Measurements from ENCODE around the gene DOCK2. TPM values are rescaled to one million over a fixed set of nuclear protein-coding genes. Genes with fewer than 3 reads are reported as not detected.

The DOCK2 gene
- total RNA-seq, 1 experiment from 2014 or later = 1.4 TPM

GRCh38 chr5:170010595-170010994 lies 373.5 kb downstream of the DOCK2 start:
- in situ Hi-C loops (cut with HindIII; ENCODE audit: low pct_unique_long_range_greater_than_20kb, low sequenced_read_pairs) (no loop called here), intact Hi-C loops (cut with micrococcal nuclease; ENCODE audit: unreplicated experiment) (no loop called here)
- BruUV-seq (replicated peaks) = no TSS peak
- Histone ChIP-seq H3K4me1 (ENCODE audit: control insufficient read depth, insufficient read depth, low read length) (no peaks in the 10 kb centered on the region), H3K9me3 (ENCODE audit: control insufficient read depth, insufficient read depth, low read depth, low read length) (no peaks in the 10 kb centered on the region), H3K36me3 (ENCODE audit: control insufficient read depth, insufficient read depth, low read length) (no peaks in the 10 kb centered on the region), H3K4me3 (ENCODE audit: low read depth in 2 of 2, low read length in 2 of 2) (no peak overlapping the region), H3K27ac (ENCODE audit: low read length) (no peak overlapping the region), H3K27me3 (ENCODE audit: control insufficient read depth, insufficient read depth, low read length) (no peaks in the 10 kb centered on the region)
- TF ChIP-seq POLR2AphosphoS5 (IDR thresholded peaks at IDR 0.05; ENCODE audit: low read depth, low read length) = no peak
- no peak for TF ChIP-seq SIN3A (IDR thresholded peaks at IDR 0.05; ENCODE audit: borderline replicate concordance, insufficient read depth, low read depth, low read length)
- TF ChIP-seq, protein P1, sequence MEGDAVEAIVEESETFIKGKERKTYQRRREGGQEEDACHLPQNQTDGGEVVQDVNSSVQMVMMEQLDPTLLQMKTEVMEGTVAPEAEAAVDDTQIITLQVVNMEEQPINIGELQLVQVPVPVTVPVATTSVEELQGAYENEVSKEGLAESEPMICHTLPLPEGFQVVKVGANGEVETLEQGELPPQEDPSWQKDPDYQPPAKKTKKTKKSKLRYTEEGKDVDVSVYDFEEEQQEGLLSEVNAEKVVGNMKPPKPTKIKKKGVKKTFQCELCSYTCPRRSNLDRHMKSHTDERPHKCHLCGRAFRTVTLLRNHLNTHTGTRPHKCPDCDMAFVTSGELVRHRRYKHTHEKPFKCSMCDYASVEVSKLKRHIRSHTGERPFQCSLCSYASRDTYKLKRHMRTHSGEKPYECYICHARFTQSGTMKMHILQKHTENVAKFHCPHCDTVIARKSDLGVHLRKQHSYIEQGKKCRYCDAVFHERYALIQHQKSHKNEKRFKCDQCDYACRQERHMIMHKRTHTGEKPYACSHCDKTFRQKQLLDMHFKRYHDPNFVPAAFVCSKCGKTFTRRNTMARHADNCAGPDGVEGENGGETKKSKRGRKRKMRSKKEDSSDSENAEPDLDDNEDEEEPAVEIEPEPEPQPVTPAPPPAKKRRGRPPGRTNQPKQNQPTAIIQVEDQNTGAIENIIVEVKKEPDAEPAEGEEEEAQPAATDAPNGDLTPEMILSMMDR (IDR thresholded peaks at IDR 0.05) = no peak
- no peak for TF ChIP-seq TCF7L2 (IDR thresholded peaks at IDR 0.05; ENCODE audit: low read depth, low read length)
- TF ChIP-seq, protein P2, sequence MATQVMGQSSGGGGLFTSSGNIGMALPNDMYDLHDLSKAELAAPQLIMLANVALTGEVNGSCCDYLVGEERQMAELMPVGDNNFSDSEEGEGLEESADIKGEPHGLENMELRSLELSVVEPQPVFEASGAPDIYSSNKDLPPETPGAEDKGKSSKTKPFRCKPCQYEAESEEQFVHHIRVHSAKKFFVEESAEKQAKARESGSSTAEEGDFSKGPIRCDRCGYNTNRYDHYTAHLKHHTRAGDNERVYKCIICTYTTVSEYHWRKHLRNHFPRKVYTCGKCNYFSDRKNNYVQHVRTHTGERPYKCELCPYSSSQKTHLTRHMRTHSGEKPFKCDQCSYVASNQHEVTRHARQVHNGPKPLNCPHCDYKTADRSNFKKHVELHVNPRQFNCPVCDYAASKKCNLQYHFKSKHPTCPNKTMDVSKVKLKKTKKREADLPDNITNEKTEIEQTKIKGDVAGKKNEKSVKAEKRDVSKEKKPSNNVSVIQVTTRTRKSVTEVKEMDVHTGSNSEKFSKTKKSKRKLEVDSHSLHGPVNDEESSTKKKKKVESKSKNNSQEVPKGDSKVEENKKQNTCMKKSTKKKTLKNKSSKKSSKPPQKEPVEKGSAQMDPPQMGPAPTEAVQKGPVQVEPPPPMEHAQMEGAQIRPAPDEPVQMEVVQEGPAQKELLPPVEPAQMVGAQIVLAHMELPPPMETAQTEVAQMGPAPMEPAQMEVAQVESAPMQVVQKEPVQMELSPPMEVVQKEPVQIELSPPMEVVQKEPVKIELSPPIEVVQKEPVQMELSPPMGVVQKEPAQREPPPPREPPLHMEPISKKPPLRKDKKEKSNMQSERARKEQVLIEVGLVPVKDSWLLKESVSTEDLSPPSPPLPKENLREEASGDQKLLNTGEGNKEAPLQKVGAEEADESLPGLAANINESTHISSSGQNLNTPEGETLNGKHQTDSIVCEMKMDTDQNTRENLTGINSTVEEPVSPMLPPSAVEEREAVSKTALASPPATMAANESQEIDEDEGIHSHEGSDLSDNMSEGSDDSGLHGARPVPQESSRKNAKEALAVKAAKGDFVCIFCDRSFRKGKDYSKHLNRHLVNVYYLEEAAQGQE (IDR thresholded peaks at IDR 0.05; ENCODE audit: insufficient read depth in 1 of 2, low read depth in 2 of 2, low read length in 1 of 2) = no peak
- POLR2A ChIA-PET = no interaction called here
- CTCF ChIA-PET = interaction anchor here (0.6 kb wide), 1 partner anchor 256 kb away, joined by 5 read pairs; no protein-coding TSS in a partner anchor
- DNase-seq (ENCODE audit: low read depth, low spot score) = no peak
- no peak for ATAC-seq

GRCh38 chr5:170011751-170012150 lies 374.7 kb downstream of the DOCK2 start:
- Histone ChIP-seq H3K4me3 (ENCODE audit: low read depth in 2 of 2, low read length in 2 of 2) (no peak overlapping the region), H3K9me3 (ENCODE audit: control insufficient read depth, insufficient read depth, low read depth, low read length) (no peaks in the 10 kb centered on the region), H3K4me1 (ENCODE audit: control insufficient read depth, insufficient read depth, low read length) (no peaks in the 10 kb centered on the region), H3K27ac (ENCODE audit: low read length) (no peak overlapping the region), H3K36me3 (ENCODE audit: control insufficient read depth, insufficient read depth, low read length) (no peaks in the 10 kb centered on the region), H3K27me3 (ENCODE audit: control insufficient read depth, insufficient read depth, low read length) (no peaks in the 10 kb centered on the region)
- intact Hi-C loops (cut with micrococcal nuclease; ENCODE audit: unreplicated experiment) (no loop called here), in situ Hi-C loops (cut with HindIII; ENCODE audit: low pct_unique_long_range_greater_than_20kb, low sequenced_read_pairs) (no loop called here)
- no peak for ATAC-seq
- DNase-seq (ENCODE audit: low read depth, low spot score) = no peak
- TF ChIP-seq, protein P2 (IDR thresholded peaks at IDR 0.05; ENCODE audit: insufficient read depth in 1 of 2, low read depth in 2 of 2, low read length in 1 of 2) = no peak
- TF ChIP-seq SIN3A (IDR thresholded peaks at IDR 0.05; ENCODE audit: borderline replicate concordance, insufficient read depth, low read depth, low read length) (no peak), POLR2AphosphoS5 (IDR thresholded peaks at IDR 0.05; ENCODE audit: low read depth, low read length) (no peak), TCF7L2 (IDR thresholded peaks at IDR 0.05; ENCODE audit: low read depth, low read length) (no peak)
- TF ChIP-seq, protein P1 (IDR thresholded peaks at IDR 0.05) = no peak
- ChIA-PET POLR2A (interaction anchor here (0.6 kb wide), 1 partner anchor 322 kb away, joined by 3 read pairs; no protein-coding TSS in a partner anchor), CTCF (no interaction called here)
- BruUV-seq (replicated peaks) = no TSS peak
